Ascending aorta (tissue), 2 donors: ENCODE data around the gene CACNA1D. TPM values are rescaled to one million over a fixed set of nuclear protein-coding genes. Genes with fewer than 3 reads are reported as not detected.

Source experiments
- DNase-seq, 2 donors: peaks; one replicate each; pipeline ENCODE4 v3.0.0-alpha.2; 2019; ENCODE audit warnings: low spot score in 2 of 2
- H3K27ac ChIP-seq, 2 donors: fragments of 200-600 bp; sonication (generic); one replicate each; pipeline ENCODE4 v1.5.1; 2016 to 2017; ENCODE audit warnings: mild to moderate bottlenecking in 1 of 2
- H3K27me3 ChIP-seq: fragments of 200-600 bp; sonication (generic); one replicate; pipeline ENCODE4 v1.5.1; 2017
- H3K36me3 ChIP-seq, 2 donors: fragments of 200-600 bp; sonication (generic); one replicate each; pipeline ENCODE4 v1.5.1; 2016
- H3K4me1 ChIP-seq, 2 donors: fragments of 200-600 bp; sonication (generic); one replicate each; pipeline ENCODE4 v1.5.1; 2016 to 2017; ENCODE audit warnings: mild to moderate bottlenecking in 1 of 2
- H3K4me3 ChIP-seq, 2 donors: fragments of 200-600 bp; sonication (generic); one replicate each; pipeline ENCODE4 v1.5.1; 2016 to 2017; ENCODE audit warnings: mild to moderate bottlenecking in 1 of 2
- H3K9me3 ChIP-seq, 2 donors: fragments of 200-600 bp; sonication (generic); one replicate each; pipeline ENCODE4 v1.5.1; 2016
- CTCF ChIP-seq, 3 experiments: fragments of 200-600 bp in 2 of 3; fragments of 450-650 bp in 1 of 3; sonication (generic) in 2 of 3; IDR thresholded peaks; one replicate each; pipeline ENCODE4 v1.5.1; 2016 to 2019; ENCODE audit warnings: antibody characterized with exemption in 3 of 3, mild to moderate bottlenecking in 1 of 3, moderate library complexity in 1 of 3
- intact Hi-C: fragments of 100-400 bp; cut with DNase I; formaldehyde crosslinking; loops from one replicate; pipeline ENCODE4 v1.15.1; 2023
- total RNA-seq: library from RNA; depleted of rRNA; stranded (reverse); fragments of >200 nt; gene quantifications from one replicate; pipeline ENCODE4 v1.1.0, GENCODE V29; 2016

The CACNA1D gene
- total RNA-seq, 1 donor from 2014 or later: 0.43 TPM

GRCh38 chr3:53485675-53486403 is 8.6 kb upstream of the CACNA1D start:
- no peak for DNase-seq
- no peaks in the 10 kb centered on the region for H3K4me1 ChIP-seq
- no peaks in the 10 kb centered on the region for H3K9me3 ChIP-seq
- H3K27me3 ChIP-seq: no peaks in the 10 kb centered on the region
- intact Hi-C loops: no loop called here
- no peaks in the 10 kb centered on the region for H3K36me3 ChIP-seq
- H3K27ac ChIP-seq: no peak overlapping the region
- no peak for TF ChIP-seq CTCF (IDR thresholded peaks at IDR 0.05)
- H3K4me3 ChIP-seq: no peak overlapping the region

GRCh38 chr3:53486961-53487654 is 7.3 kb upstream of the CACNA1D start:
- Histone ChIP-seq H3K36me3 (no peaks in the 10 kb centered on the region), H3K4me3 (no peak overlapping the region), H3K27me3 (no peaks in the 10 kb centered on the region), H3K9me3 (no peaks in the 10 kb centered on the region), H3K4me1 (no peaks in the 10 kb centered on the region), H3K27ac (no peak overlapping the region)
- TF ChIP-seq CTCF (IDR thresholded peaks at IDR 0.05): no peak
- DNase-seq: no peak
- intact Hi-C loops: no loop called here

GRCh38 chr3:53489386-53489785 is 5.0 kb upstream of the CACNA1D start:
- H3K27ac ChIP-seq: no peak overlapping the region
- no peaks in the 10 kb centered on the region for H3K27me3 ChIP-seq
- DNase-seq: no peak
- H3K4me3 ChIP-seq: no peak overlapping the region
- no peaks in the 10 kb centered on the region for H3K9me3 ChIP-seq
- TF ChIP-seq CTCF (IDR thresholded peaks at IDR 0.05): no peak
- H3K4me1 ChIP-seq: peaks cover 0 to 5% of the 10 kb centered on the region in 2 donors
- intact Hi-C loops: no loop called here
- no peaks in the 10 kb centered on the region for H3K36me3 ChIP-seq

GRCh38 chr3:53489787-53490458 is 4.5 kb upstream of the CACNA1D start:
- intact Hi-C loops: no loop called here
- Histone ChIP-seq H3K4me3 (no peak overlapping the region), H3K4me1 (peaks cover 0 to 7% of the 10 kb centered on the region in 2 donors), H3K27ac (no peak overlapping the region), H3K9me3 (no peaks in the 10 kb centered on the region), H3K27me3 (peaks cover under 1% of the 10 kb centered on the region), H3K36me3 (no peaks in the 10 kb centered on the region)
- DNase-seq: no peak
- TF ChIP-seq CTCF (IDR thresholded peaks at IDR 0.05): no peak

GRCh38 chr3:53490459-53490968 is 3.9 kb upstream of the CACNA1D start:
- peaks cover 7% of the 10 kb centered on the region for H3K27me3 ChIP-seq
- no peaks in the 10 kb centered on the region for H3K9me3 ChIP-seq
- H3K4me3 ChIP-seq: no peak overlapping the region
- TF ChIP-seq CTCF (IDR thresholded peaks at IDR 0.05): no peak
- intact Hi-C loops: no loop called here
- peaks cover 5 to 13% of the 10 kb centered on the region in 2 donors for H3K4me1 ChIP-seq
- no peaks in the 10 kb centered on the region for H3K36me3 ChIP-seq
- no peak overlapping the region for H3K27ac ChIP-seq
- DNase-seq: no peak
